ENCODE measurements around the gene AUH.

Gene AUH, protein sequence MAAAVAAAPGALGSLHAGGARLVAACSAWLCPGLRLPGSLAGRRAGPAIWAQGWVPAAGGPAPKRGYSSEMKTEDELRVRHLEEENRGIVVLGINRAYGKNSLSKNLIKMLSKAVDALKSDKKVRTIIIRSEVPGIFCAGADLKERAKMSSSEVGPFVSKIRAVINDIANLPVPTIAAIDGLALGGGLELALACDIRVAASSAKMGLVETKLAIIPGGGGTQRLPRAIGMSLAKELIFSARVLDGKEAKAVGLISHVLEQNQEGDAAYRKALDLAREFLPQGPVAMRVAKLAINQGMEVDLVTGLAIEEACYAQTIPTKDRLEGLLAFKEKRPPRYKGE

DNA sequence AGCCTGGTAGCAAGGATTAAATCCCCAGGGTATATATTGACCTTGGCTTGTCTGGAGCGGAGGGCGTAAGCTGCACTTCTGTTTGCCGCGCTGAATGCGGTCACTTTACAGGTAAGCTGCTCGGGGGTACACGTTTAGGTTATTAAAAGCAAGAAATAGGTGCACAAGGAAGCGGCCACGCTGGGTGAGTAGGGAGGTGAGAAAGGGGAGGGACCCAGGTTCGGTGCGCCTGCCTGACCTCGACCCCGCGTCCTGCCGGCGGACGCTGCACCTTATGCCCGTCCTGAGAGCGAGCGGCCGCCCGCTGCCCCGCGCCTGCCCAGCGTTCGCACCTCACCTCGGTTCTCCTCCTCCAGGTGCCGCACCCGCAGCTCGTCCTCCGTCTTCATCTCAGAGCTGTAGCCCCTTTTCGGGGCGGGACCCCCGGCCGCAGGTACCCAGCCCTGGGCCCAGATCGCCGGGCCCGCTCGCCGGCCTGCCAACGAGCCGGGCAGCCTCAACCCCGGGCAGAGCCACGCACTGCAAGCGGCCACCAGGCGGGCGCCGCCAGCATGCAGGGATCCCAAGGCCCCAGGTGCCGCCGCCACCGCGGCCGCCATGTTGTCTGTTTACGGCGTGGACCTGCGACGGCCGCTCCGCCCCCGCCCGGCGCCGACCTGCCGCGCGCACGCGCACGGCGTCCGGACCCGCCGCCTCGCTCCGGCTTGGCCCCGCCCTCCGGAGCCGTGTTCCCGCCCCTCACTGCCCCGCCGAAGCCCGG, at the start of gene AUH:
TSS of gene AUH (minus strand) at position 628 of the 760 bp plus-strand sequence. CDS start at position 599, 29 bp downstream.
- DNase-seq = peak; percentile 71 to 92
- Histone ChIP-seq H3K36me3 (no peaks in the 10 kb centered on the region), H3K4me3 (peak within 1 kb of the TSS; percentile 90), H3K4me1 (peaks cover 0 to 31% (median 20%) of the 10 kb centered on the region in 4 donors), H3K27me3 (no peaks in the 10 kb centered on the region), H3K27ac (peak within 1 kb of the TSS; percentile 87 to 94), H3K9me3 (no peaks in the 10 kb centered on the region)
- TF ChIP-seq, protein P1, sequence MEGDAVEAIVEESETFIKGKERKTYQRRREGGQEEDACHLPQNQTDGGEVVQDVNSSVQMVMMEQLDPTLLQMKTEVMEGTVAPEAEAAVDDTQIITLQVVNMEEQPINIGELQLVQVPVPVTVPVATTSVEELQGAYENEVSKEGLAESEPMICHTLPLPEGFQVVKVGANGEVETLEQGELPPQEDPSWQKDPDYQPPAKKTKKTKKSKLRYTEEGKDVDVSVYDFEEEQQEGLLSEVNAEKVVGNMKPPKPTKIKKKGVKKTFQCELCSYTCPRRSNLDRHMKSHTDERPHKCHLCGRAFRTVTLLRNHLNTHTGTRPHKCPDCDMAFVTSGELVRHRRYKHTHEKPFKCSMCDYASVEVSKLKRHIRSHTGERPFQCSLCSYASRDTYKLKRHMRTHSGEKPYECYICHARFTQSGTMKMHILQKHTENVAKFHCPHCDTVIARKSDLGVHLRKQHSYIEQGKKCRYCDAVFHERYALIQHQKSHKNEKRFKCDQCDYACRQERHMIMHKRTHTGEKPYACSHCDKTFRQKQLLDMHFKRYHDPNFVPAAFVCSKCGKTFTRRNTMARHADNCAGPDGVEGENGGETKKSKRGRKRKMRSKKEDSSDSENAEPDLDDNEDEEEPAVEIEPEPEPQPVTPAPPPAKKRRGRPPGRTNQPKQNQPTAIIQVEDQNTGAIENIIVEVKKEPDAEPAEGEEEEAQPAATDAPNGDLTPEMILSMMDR (IDR thresholded peaks at IDR 0.05) = no peak
- intact Hi-C loops (cut with DNase I; ENCODE audit: low total_unique reads) = loop anchor here (5.0 kb wide), 1 partner anchor 66 kb away; no protein-coding TSS in a partner anchor

DNA sequence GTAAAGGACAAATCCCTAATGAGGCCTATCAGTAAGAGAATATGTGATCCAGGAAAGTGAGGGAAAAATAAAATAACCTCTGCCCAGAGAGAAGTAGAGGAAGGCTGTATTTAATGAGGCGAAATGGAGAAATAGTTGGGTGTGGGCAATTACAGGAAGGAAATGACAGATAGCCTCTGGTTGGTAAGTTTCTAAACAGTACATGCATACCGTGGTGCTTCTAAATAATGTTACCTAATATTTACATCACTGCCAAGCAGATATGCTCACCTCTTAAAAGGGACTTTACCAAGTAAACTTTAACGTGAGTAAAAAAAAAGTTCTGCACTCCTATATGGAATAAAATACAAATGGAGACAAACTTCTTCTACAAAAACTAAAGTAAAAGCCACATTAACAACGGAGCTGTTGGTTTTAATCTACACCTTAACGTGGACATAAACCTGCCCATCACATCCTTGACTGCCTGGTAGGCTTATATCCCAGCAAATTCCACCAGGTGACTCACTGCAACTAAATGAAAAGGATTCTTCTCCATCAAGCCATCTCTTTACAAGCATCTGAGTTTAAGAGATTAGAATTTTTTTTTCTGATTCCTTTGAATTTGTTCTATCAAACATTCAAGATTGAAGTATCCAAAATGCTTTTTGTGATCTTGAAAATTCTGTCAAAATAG, 49.5 kb upstream of the AUH start:
- Histone ChIP-seq H3K27ac (no peak overlapping the region), H3K4me3 (no peak overlapping the region), H3K9me3 (no peaks in the 10 kb centered on the region), H3K4me1 (peaks cover 0 to 9% (median 0%) of the 10 kb centered on the region in 4 donors), H3K36me3 (peaks cover 33 to 41% (median 37%) of the 10 kb centered on the region in 3 donors), H3K27me3 (no peaks in the 10 kb centered on the region)
- intact Hi-C loops (cut with DNase I; ENCODE audit: low total_unique reads) = no loop called here
- TF ChIP-seq, protein P1 (IDR thresholded peaks at IDR 0.05) = no peak
- DNase-seq = no peak

DNA sequence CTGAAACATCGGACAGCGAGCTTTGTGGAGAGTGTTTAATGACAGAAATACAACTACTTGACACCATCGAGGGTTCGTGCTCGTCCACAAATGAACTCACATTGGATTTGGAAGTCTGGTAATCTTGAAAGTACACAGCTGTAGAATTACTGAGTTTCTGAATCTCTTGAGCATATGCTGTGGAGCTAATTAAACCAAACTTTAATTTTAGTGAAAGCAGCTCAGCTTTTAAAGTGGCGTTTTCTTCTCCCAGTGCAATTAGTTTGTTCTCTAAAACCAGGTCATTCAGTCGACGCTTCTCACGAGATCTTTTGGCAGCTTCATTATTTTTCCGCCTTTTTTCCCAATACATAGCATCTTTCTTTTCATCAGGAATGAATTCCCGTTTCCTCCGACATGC, 48.4 kb upstream of the AUH start:
- TF ChIP-seq, protein P1 (IDR thresholded peaks at IDR 0.05) = no peak
- Histone ChIP-seq H3K4me3 (no peak overlapping the region), H3K27ac (no peak overlapping the region), H3K4me1 (no peaks in the 10 kb centered on the region), H3K36me3 (peaks cover 33 to 43% (median 41%) of the 10 kb centered on the region in 3 donors), H3K9me3 (no peaks in the 10 kb centered on the region), H3K27me3 (no peaks in the 10 kb centered on the region)
- intact Hi-C loops (cut with DNase I; ENCODE audit: low total_unique reads) = no loop called here
- DNase-seq = no peak

DNA sequence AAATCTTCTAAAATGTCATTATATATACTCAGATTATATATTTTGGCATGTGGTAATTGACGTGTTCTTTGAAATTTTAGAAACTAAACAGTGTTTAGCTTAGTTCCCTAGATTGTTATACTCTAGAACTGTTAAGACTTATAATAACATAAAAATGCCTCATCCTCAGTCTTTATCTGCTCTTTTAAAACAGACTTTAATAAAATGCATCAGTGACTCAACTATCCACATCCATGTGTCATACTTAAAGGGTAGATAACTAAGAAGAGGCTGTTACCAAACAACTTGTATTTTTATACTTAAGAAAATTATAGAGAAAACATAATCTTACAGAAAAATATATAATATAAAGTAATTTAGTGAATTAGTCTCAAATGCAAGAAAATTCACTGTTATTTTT, 46.8 kb upstream of the AUH start:
- Histone ChIP-seq H3K27me3 (no peaks in the 10 kb centered on the region), H3K27ac (no peak overlapping the region), H3K36me3 (peaks cover 33 to 43% (median 41%) of the 10 kb centered on the region in 3 donors), H3K4me3 (no peak overlapping the region), H3K9me3 (no peaks in the 10 kb centered on the region), H3K4me1 (no peaks in the 10 kb centered on the region)
- no peak for DNase-seq
- intact Hi-C loops (cut with DNase I; ENCODE audit: low total_unique reads) = no loop called here
- TF ChIP-seq, protein P1 (IDR thresholded peaks at IDR 0.05) = no peak

DNA sequence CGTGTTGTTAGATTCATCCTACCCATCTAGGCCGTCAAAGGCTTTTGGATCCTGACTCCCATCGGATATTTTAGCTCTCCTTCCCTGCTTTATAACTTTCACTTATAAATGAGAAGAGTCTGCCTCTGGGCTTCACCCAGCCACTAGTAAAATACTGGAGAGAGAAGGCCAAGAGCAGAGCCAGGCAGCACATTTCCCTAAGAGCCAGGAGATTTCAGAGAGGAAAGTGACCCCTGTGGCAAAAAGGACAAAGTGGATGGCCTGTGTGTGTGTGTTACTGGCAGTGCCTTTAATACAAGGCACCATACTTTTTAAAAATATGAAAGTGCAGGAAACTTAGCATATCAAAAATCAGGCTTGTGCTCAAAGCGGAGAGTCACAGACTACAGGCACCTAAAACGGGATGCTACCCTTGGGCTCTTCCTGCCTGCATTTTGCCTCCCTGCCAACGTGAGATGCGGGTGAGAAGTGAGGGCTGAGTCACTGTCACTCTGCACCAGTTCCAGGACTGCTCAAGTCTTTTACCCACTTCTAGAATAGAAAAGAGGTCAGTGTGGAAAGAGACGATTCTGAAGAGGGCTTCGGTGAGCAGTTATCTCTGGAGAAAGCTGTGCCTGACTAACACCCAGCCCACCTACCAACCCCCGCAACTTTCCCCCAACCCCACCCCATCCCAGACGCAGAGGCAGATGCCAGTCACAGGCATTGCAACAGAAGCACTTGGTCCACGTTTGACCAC, 46.0 kb upstream of the AUH start:
- H3K36me3 ChIP-seq = peaks cover 33 to 43% (median 41%) of the 10 kb centered on the region in 3 donors
- TF ChIP-seq, protein P1 (IDR thresholded peaks at IDR 0.05) = no peak
- H3K4me3 ChIP-seq = no peak overlapping the region
- H3K27ac ChIP-seq = no peak overlapping the region
- DNase-seq = no peak
- intact Hi-C loops (cut with DNase I; ENCODE audit: low total_unique reads) = no loop called here
- H3K4me1 ChIP-seq = no peaks in the 10 kb centered on the region
- no peaks in the 10 kb centered on the region for H3K9me3 ChIP-seq
- H3K27me3 ChIP-seq = no peaks in the 10 kb centered on the region
